Colonic mucosa (tissue), 4 donors: ENCODE data around the gene EPM2AIP1. TPM values are rescaled to one million over a fixed set of nuclear protein-coding genes. Genes with fewer than 3 reads are reported as not detected.
A peak's percentile ranks its signal among the peaks of the same experiment; 100 is the strongest.
"Not testable (repeated sequence)": the region's sequence is repeated elsewhere in the genome, so short reads cannot be mapped to it uniquely, and the experiment has no call there.

Experiments used
- DNase-seq: peaks from one replicate; pipeline ENCODE4 v3.0.0-alpha.2; 2020
- H3K27ac ChIP-seq: fragments of 200-600 bp; one replicate; pipeline ENCODE4 v1.8.0; 2021
- H3K27me3 ChIP-seq: fragments of 200-600 bp; one replicate; pipeline ENCODE4 v1.8.0; 2021
- H3K36me3 ChIP-seq: fragments of 200-600 bp; one replicate; pipeline ENCODE4 v1.8.0; 2021
- H3K4me1 ChIP-seq: fragments of 200-600 bp; one replicate; pipeline ENCODE4 v1.8.0; 2021; ENCODE audit warnings: mild to moderate bottlenecking
- H3K4me3 ChIP-seq: fragments of 200-600 bp; one replicate; pipeline ENCODE4 v1.8.0; 2021
- H3K9ac ChIP-seq, 2 donors: one replicate each; pipeline ENCODE4 v1.7.0; 2013; ENCODE audit warnings: control low read depth in 2 of 2, low read depth in 2 of 2, low read length in 2 of 2
- H3K9me3 ChIP-seq: fragments of 200-600 bp; one replicate; pipeline ENCODE4 v1.8.0; 2021
- intact Hi-C: fragments of 100-400 bp; cut with DNase I; formaldehyde crosslinking; loops from one replicate; pipeline ENCODE4 v1.14.1; 2022
- total RNA-seq, 2 donors: library from RNA; stranded (reverse); fragmentation: NEBNext Ultra II Directional in 1 of 2; extraction: Animal tissue kit (Norgen Biotek cat#: 25700) in 1 of 2; gene quantifications; one replicate each; pipeline ENCODE4 v1.2.1, GENCODE V29; 2021
- TF ChIP-seq, protein P1 (sequence below): fragments of 200-600 bp; IDR thresholded peaks from one replicate; pipeline ENCODE4 v1.8.0; 2022; ENCODE audit warnings: antibody characterized with exemption, mild to moderate bottlenecking
- donor health status: healthy.
- donor health status: DM: no; HTN: no; CAD: no.
- donor health status: DM: no; HTN: no; CAD: no.

EPM2AIP1 gene
- total RNA-seq, 2 donors from 2014 or later = 13.0 to 14.3 TPM

DNA sequence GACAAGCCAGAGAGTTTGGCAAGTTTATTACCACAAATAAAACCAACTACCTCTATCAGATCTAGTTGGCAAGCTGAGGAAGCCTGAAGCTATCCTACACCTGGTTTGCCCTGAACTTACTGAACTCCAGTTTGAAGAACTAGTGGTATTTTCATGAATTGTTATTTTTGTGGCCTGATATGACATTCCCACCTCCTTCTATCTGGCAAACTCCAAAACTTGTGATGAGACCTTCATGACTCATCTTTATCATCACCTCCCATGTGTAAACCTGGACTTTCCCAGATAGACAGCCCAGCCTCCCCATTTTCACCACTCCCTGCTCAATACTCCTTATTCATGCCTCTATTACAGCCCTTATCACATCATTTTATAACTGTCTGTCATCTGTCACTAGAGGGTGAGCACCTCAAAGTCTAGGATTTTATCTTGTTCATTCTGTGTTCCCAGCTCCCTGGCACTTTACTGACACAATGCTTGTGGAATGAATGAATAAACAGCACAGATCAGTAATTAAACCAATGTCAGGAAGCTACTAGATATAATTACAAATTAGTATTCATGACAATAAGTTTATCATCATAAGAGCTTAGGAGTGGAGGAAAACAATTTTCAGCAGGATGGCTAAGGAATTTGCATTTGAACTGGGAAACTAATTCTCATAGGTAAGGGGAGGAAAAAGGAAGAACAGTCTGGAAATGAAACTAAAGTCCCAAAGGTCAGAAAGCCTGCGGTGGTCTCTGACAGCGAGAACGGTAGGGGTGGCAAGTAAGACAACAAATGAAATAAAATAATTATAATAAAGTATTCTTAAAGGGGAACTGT, 34.9 kb downstream of the EPM2AIP1 start:
- Histone ChIP-seq H3K36me3 (no peaks in the 10 kb centered on the region), H3K27me3 (no peaks in the 10 kb centered on the region), H3K4me3 (no peak overlapping the region), H3K4me1 (no peaks in the 10 kb centered on the region), H3K27ac (peak overlapping the region; percentile 53), H3K9me3 (no peaks in the 10 kb centered on the region), H3K9ac (no peak overlapping the region)
- intact Hi-C loops = loop anchor here (2.0 to 5.0 kb wide), 2 partner anchors 56 to 229 kb away; no protein-coding TSS in a partner anchor
- no peak for DNase-seq
- TF ChIP-seq, protein P1, sequence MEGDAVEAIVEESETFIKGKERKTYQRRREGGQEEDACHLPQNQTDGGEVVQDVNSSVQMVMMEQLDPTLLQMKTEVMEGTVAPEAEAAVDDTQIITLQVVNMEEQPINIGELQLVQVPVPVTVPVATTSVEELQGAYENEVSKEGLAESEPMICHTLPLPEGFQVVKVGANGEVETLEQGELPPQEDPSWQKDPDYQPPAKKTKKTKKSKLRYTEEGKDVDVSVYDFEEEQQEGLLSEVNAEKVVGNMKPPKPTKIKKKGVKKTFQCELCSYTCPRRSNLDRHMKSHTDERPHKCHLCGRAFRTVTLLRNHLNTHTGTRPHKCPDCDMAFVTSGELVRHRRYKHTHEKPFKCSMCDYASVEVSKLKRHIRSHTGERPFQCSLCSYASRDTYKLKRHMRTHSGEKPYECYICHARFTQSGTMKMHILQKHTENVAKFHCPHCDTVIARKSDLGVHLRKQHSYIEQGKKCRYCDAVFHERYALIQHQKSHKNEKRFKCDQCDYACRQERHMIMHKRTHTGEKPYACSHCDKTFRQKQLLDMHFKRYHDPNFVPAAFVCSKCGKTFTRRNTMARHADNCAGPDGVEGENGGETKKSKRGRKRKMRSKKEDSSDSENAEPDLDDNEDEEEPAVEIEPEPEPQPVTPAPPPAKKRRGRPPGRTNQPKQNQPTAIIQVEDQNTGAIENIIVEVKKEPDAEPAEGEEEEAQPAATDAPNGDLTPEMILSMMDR = no peak

DNA sequence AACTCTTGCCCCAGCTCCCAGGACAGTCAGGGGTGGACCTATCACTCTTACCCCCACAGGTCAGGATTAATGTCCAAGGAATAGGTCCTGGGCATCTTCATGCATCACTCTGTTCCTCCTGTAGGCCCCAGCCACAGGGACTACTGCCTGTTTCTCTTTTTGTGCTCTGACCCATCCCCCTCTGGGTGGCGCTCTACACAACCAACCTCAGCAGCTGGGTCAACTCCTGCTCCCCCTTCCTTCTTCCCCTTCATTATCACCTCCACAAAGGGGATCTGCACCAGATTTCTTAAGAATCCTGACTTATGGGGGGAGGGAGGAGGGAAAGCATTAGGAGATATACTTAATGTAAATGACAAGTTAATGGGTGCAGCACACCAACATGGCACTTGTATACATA, 35.9 kb downstream of the EPM2AIP1 start:
- Histone ChIP-seq H3K9me3 (no peaks in the 10 kb centered on the region), H3K36me3 (no peaks in the 10 kb centered on the region), H3K4me3 (no peak overlapping the region), H3K27me3 (no peaks in the 10 kb centered on the region), H3K4me1 (no peaks in the 10 kb centered on the region), H3K27ac (no peak overlapping the region), H3K9ac (no peak overlapping the region)
- intact Hi-C loops = loop anchor here (5.0 kb wide), 1 partner anchor 55 kb away; no protein-coding TSS in a partner anchor
- no peak for DNase-seq
- TF ChIP-seq, protein P1 = no peak

DNA sequence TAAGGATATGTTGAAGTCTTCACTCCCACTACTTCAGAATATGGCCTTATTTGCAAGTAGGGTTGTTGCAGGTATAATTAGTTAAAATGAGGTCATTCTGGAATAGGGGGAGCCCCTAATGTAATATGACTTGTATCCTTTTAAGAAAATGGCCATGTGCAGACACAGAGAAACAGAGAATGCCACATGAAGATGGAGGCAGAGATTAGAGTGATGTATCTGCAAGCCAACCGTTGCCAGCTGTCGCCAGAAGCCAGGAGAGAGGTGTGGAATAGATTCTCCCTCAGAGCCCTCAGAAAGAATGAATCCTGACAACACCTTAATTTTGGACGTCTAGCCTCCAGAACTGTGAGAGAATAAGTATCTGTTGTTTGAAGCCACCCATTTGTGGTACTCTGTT, 36.8 kb downstream of the EPM2AIP1 start:
- H3K9ac ChIP-seq = no peak overlapping the region
- TF ChIP-seq, protein P1 = no peak
- no peaks in the 10 kb centered on the region for H3K27me3 ChIP-seq
- no peak overlapping the region for H3K27ac ChIP-seq
- no peaks in the 10 kb centered on the region for H3K4me1 ChIP-seq
- H3K36me3 ChIP-seq = no peaks in the 10 kb centered on the region
- no peaks in the 10 kb centered on the region for H3K9me3 ChIP-seq
- intact Hi-C loops = loop anchor here (5.0 kb wide), 1 partner anchor 54 kb away; no protein-coding TSS in a partner anchor
- no peak overlapping the region for H3K4me3 ChIP-seq
- no peak for DNase-seq

DNA sequence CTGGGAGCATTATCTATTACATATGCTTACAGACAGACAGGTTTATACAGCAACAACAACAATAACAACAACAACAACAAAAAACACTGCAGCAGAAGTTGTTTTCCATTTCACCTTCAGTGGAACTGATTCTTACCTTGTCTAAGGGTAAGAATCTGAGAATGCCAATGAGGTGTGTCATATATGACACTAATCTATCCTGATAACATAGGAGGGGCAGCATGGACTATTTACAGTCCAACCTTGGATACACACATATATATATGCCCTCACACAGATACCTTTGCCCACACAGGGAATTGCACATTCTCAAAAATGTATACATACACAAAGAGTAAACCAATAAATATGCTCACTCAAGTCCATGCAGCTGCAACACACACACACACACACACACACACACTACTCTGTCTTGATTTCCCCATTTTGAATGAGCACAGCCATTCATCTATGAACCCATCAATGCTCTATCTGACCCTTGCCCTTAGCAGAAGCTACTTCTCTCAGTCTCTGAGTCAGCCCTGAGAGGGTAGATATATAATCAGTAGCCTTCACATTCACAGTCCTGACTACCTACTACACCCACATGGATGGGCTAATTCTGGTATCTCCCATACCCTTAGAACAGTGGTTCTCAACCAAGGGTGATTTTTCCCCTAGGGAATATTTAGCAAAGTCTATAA, 38.3 kb downstream of the EPM2AIP1 start:
- Histone ChIP-seq H3K9me3 (no peaks in the 10 kb centered on the region), H3K4me1 (no peaks in the 10 kb centered on the region), H3K36me3 (no peaks in the 10 kb centered on the region), H3K27ac (peak overlapping the region; percentile 20), H3K4me3 (no peak overlapping the region), H3K27me3 (no peaks in the 10 kb centered on the region), H3K9ac (peak overlapping the region in 1 of 2 donors; percentile 31)
- intact Hi-C loops = loop anchor here (5.0 kb wide), 1 partner anchor 52 kb away; no protein-coding TSS in a partner anchor
- TF ChIP-seq, protein P1 = no peak
- no peak for DNase-seq

DNA sequence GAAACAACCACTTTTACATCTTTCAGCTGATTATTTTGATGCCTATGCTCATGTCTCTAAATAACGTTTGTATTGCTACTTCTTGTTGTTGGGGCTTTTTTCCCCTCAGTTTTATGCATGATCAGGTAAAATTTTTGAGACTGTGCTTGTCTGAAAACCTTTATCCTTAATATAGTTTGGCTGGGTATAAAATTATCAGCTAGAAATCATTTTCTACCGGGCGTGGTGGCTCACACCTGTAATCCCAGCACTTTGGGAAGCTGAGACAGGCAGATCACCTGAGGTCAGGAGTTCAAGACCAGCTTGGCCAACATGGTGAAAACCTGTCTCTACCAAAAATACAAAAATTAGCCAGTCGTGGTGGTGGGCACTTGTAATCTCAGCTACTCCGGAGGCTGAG, 45.1 kb downstream of the EPM2AIP1 start:
- H3K4me3 ChIP-seq, DNase-seq, H3K36me3 ChIP-seq, H3K4me1 ChIP-seq, H3K27ac ChIP-seq, H3K9me3 ChIP-seq, intact Hi-C loops, H3K27me3 ChIP-seq, H3K9ac ChIP-seq: not testable (repeated sequence)
